AG10803 (cell line): ENCODE data around the gene ERCC6.

Experiments used
- DNase-seq: peaks from one replicate; pipeline ENCODE4 v3.0.0; 2010; ENCODE audit warnings: low read depth
- H3K4me3 ChIP-seq: 2 replicates; pipeline ENCODE4 v1.5.1; 2011; ENCODE audit warnings: mild to moderate bottlenecking, low read length, control low read depth
- CTCF ChIP-seq: conservative IDR thresholded peaks from 2 replicates; pipeline ENCODE4 v1.5.1; 2011; ENCODE audit warnings: mild to moderate bottlenecking, low read length, control low read depth, inconsistent platforms

The ERCC6 gene

GRCh38 chr10:49488056-49488717 is 50.7 kb downstream of the ERCC6 start:
- no peak for TF ChIP-seq CTCF
- H3K4me3 ChIP-seq, result no peak overlapping the region
- peak; percentile 11 for DNase-seq

DNA sequence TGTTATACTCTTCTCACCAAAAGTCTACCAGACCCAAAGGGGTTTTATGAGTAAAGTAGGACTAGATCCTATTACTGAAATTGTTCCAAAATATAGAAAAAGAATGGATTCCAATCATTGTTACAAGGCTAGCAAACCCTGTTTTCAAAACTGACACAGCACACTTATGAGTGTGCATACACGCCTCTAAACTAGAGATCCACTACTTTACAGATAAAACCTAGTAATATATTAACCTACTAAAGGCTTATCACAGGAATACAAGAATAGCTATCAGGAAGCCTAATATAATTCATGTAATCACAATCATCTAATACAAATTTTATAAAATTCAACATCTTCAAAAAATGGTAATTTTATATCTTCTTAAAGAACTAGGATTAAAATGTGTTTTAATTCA is 52.2 kb downstream of the ERCC6 start:
- no peak for TF ChIP-seq CTCF
- no peak for DNase-seq

DNA sequence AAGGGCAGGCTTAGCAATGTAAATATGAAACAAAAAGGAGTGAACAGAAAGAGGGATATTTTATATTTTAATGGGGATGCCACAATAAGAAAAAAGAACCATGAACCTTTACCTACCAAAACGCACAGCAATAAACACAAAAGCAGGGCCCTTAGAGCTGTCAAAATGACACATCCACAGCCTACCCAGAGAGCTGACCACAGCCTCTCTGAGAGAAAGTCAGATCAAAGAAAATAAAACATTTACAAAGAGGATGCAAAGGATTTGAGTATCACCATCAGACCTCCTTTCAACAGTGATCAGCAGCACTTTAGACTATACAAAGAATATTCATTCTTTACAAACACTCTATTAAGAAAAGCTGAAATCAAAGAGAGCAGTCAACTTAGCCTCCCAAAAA is 52.9 kb downstream of the ERCC6 start:
- H3K4me3 ChIP-seq, result no peak overlapping the region
- no peak for DNase-seq
- no peak for TF ChIP-seq CTCF

More for the DNA sequence above, 52.2 kb downstream of the ERCC6 start:
- H3K4me3 ChIP-seq, result no peak overlapping the region

DNA sequence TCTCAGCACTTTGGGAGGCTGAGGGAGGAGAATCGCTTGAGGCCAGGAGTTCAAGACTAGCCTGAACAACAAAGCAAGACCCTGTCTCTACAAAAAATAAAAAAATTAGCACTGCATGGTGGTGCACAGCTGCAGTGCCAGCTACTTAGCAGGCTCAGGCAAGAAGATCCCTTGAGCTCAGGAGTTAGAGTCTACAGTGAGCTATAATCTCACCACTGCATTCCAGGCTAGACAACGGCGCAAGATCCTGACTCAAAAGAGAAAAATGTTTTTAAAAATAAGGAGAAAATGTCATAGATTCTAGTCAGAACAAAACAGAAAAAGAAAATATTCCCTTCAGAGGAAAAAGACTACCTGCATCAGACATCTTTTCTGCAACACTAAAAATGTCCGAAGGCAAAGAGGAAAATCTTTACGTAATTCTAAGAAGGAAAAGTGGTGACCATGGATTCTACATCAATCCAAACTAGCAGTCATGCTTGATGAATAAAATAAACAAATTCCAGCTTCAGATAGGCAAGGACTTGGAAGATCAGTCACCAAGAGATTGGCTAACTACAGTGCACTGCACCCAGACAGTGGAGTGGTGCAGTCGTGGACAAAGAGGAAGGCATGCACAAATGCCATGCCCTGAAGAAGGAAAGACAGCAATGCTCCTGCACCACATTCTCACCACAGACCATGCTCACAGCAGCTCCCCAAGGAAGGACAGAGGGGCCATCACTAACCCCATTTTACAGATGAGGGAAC is 54.3 kb downstream of the ERCC6 start:
- peak; percentile 40 for DNase-seq
- no peak for TF ChIP-seq CTCF
- H3K4me3 ChIP-seq, result no peak overlapping the region

DNA sequence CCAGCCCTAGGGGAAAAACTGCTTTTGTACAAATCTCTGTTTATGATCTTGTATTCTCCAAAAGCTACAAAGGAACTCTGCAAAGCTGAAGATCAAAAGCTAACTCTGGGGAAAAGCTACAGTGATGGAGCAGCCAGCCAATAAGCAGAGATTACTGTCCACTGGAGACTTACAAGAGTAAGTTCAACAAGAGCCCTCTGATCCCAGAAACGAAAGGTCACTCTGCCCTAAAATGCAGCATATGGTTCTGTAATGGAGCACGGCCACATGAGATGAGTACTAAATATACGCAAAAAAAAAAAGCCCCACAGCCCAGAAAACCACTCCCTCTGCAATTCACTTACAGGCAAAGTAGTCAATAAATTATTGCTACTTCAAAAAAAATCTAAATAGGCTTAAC is 60.1 kb downstream of the ERCC6 start:
- no peak for DNase-seq
- TF ChIP-seq CTCF, result no peak
- no peak overlapping the region for H3K4me3 ChIP-seq

DNA sequence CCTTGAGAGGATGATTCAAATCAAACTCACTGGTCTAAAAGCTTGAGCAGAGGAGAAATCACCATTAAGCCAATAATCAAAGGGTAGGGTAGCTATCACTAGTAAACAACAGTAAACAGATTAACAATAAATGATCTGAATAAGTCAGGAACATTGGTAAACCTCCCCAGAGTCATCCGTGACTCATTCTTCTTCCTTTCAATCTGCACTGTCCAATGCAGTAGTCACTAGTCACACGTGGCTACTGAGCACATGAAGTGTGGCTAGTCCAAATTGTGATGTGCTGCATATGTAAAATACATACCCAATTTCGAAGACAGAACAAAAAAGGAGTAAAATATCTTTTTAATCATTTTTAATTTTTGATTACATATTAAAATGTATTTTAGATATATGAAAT is 64.0 kb downstream of the ERCC6 start:
- no peak for TF ChIP-seq CTCF
- DNase-seq, result no peak
- no peak overlapping the region for H3K4me3 ChIP-seq

DNA sequence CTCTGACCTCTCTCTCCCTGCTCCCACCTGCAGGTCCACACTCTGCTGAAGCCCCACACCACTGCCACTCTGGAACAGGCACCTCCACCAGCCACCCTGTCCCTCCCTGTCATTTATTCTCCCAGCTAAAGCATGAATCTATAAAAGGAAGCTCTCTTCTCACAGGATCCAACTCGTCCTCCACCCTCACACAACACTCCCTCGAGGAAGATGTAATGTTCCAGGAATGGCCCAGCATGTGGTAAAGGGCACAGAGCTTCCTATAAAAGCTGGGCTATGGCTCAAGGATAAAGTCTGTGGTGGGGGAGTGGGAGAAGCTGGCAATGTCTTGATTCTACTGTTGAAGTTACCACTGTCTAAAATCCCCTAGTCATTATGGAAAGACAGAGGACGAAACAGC is 67.4 kb downstream of the ERCC6 start:
- no peak for DNase-seq
- no peak overlapping the region for H3K4me3 ChIP-seq
- no peak for TF ChIP-seq CTCF
